Measurements from ENCODE around the gene FAM221B.

DNA sequence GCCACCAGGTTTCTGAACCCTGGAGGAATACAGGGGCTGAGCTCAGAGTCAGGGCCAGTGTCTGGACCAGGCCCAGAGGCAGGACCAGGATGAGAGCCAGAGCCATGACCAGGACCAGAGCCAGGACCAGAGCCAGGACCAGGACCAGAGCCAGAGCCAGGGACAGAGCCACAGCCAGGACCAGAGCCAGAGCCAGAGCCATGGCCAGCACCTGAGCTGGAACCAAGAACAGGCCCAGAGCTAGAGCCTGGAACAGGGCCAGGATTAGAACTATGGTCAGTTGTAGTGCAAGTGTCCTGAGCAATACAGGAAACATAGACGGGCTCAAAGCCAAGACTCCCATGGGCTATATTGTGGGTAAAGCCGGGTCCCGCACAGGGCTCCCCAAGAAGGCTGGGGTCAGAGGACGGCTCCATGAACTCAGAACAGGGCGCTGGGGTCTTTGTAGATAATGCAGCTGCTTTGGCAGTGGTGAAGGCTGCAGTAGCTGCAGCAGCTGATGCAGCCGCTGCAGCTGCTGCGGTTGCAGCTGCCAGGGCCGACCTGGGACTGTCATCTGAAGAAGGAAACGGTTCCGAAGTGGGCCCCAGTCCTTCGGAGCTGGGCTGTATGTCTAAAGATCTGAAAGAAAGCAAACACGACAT lies 17.0 kb downstream of the FAM221B start:
- TF ChIP-seq CTCF (IDR thresholded peaks at IDR 0.05) (no peak), EP300 (IDR thresholded peaks at IDR 0.05) (no peak), POLR2A (IDR thresholded peaks at IDR 0.05; ENCODE audit: low read depth) (no peak)
